CD4-positive, alpha-beta T cell treated with Interleukin-10 for 1 hour (primary cell): ENCODE measurements around the gene DRAM1.

Experiments
- DNase-seq: peaks from one replicate; pipeline ENCODE4 v3.0.0-alpha.2; 2020

Gene DRAM1

DNA sequence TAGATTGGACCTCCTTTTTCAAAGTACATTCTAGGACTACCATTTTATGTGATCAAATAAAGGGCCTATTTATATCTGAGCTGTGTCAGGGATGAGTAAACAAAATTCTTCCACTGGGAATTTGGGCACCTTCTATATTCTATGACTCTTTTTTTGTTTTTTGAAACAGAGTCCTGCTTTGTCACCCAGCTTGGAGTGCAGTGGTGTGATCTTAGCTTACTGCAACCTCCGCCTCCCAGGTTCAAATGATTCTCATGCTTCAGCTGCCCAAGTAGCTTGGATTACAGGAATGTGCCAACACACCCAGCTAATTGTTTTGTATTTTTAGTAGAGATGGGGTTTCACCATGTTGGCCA, 64.8 kb downstream of the DRAM1 start:
- no peak for DNase-seq

- DNase-seq = no peak
Observed at GRCh38 chr12:101945369-101946232, 68.2 kb downstream of the DRAM1 start.

GRCh38 chr12:101946233-101946611, 68.8 kb downstream of the DRAM1 start:
- DNase-seq = no peak

- DNase-seq = no peak
Observed at GRCh38 chr12:101947316-101947715, 69.9 kb downstream of the DRAM1 start.

DNA sequence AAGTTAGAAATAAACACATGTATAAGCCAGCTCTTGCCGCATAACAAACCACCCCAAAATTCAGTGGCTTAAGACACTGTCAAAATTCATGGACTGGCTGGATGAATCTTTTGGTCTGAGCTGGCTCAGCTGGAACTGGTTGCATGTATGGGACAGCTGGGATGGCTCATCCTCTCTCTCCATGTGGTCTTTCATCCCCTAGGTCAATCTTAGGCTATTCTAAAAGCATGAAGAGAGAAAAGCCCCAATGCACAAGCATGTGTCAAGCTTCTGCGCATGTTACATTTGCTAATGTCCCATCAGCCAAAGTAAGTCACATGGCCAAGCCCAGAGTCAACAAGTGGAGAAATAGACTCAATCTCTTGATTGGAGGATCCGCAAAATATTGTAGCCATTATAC, 71.0 kb downstream of the DRAM1 start:
- DNase-seq = no peak

GRCh38 chr12:101951002-101951670, 73.8 kb downstream of the DRAM1 start:
- no peak for DNase-seq

GRCh38 chr12:101954113-101954512, 76.7 kb downstream of the DRAM1 start:
- DNase-seq = no peak

DNA sequence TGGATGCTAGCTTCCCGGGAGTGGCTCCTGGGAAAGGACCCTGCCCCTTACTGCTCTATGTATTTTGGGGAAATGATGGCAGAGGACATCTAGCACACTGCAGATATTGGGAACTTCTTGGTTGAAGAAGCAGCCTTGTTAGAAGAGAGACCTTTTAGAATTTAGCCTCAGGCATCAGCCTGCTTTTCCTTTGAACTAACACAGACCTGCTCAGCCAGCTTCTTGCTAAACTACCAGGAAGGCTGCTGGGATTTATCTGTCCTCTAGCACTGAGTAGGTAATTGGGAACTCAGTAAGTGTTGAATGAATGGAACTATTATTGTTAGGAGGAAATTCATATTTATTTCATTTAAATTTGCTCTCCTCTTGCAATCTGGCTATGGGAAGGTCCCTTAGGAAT, 77.3 kb downstream of the DRAM1 start:
- no peak for DNase-seq

GRCh38 chr12:101957252-101957959, 80.0 kb downstream of the DRAM1 start:
- no peak for DNase-seq

- no peak for DNase-seq
Observed at GRCh38 chr12:101959607-101960006, 82.2 kb downstream of the DRAM1 start.

DNA sequence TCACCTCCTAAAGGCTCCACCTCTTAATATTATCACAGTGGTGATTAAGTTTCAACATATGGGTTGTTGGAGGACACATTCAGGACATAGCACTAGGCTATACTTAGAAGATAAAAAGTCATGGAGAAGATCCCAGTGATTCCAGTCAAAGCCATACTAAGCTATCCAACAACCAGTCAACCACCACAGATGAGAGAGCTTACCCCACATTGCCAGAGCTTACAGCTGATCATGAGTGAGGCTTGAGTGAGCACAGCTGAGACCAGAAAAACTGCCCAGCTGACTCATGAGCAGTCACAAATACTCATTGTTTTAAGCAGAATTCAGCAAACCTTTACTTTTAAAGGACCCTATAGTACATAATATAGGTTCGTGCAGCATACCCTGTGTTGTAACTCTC, 85.1 kb downstream of the DRAM1 start:
- DNase-seq = no peak

DNA sequence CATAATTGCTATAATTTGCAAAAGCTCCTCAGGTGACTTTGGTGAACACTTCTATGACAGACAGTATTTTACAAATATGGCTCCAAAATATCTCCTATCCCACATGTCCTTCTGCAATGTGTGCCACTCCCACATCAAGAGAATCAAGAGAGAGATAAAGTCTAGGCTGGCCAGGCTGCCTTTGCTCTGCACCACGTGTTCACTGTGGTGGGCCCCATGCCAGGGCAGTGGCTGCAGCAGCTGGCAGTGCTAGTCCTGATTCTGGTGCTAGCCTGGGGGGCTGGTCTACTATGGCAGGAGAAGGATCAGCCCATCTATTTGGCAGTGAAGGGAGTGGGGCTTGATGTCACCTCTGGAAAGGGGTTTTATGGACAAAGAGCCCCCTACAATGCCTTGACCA, 86.3 kb downstream of the DRAM1 start:
- no peak for DNase-seq

- DNase-seq = no peak
Observed at GRCh38 chr12:101966496-101966895, 89.1 kb downstream of the DRAM1 start.

DNA sequence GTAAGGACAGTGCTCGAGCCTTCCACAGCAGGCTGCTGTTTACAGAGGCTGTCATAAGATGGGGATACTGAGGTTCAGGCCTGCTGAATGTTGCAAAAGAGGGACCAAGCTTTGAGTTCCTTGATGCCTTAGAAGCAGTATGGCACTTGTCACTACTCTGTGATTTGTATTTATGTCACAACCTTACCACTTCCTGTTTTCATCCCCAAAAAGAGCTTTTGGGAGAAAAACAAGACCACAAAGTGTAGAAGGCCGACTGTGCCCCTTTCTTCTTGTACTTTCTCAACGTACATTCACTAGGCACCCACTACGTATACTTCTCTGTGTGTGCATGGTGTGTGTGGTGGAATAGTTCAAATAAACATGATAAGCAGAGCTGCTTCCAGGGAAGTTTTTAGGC, 90.1 kb downstream of the DRAM1 start:
- DNase-seq = no peak

GRCh38 chr12:101968770-101969169, 91.4 kb downstream of the DRAM1 start:
- DNase-seq = no peak
